MM.1S (cell line): ENCODE data around the gene ZNG1F.
"Not testable (repeated sequence)": the region's sequence is repeated elsewhere in the genome, so short reads cannot be mapped to it uniquely, and the experiment has no call there.

ENCODE experiments used
- CTCF ChIP-seq: fragments of 300-600 bp; sonication (generic); IDR thresholded peaks from 2 replicates; pipeline ENCODE4 v1.5.1; 2016; ENCODE audit warnings: antibody characterized with exemption, low read length, mixed read lengths
- EZH2 ChIP-seq: fragments of 300-600 bp; sonication (generic); optimal IDR thresholded peaks from 2 replicates; pipeline ENCODE3; 2017; ENCODE audit warnings: low read depth, mild to moderate bottlenecking, antibody characterized with exemption, low read length, mixed read lengths
- EZH2phosphoT487 ChIP-seq: fragments of 300-600 bp; sonication (generic); IDR thresholded peaks from 2 replicates; pipeline ENCODE4 v1.6.1; 2018; ENCODE audit warnings: antibody characterized with exemption, low read length

- not testable (repeated sequence) for TF ChIP-seq CTCF, EZH2, EZH2phosphoT487
These were observed 77.7 kb downstream of the ZNG1F start for GRCh38 chr9:41111414-41111813.
